Endothelial cell of umbilical vein (primary cell): ENCODE measurements around the gene SNX12. TPM values are rescaled to one million over a fixed set of nuclear protein-coding genes. Genes with fewer than 3 reads are reported as not detected.

Experiments used
- BruUV-seq: library from RNA; stranded (reverse); fragments of 400-500 nt; replicated peaks from 2 replicates; lab custom pipeline; 2021; lab: Mats Ljungman, UMichigan
- CTCF ChIA-PET: fragments of 300-600, 350-600 bp; sonication (Branson Sonifier 250); formaldehyde crosslinking; loops from one replicate; lab custom pipeline; 2021; ENCODE audit warnings: antibody characterized with exemption, inconsistent platforms; lab: Charles Lee
- POLR2A ChIA-PET: fragments of 300-600, 350-600 bp; sonication (Branson Sonifier 250); formaldehyde crosslinking; loops from one replicate; lab custom pipeline; 2021; ENCODE audit warnings: antibody characterized with exemption, inconsistent platforms; lab: Charles Lee
- DNase-seq: peaks from one replicate; pipeline ENCODE4 v3.0.0-alpha.2; 2011; ENCODE audit warnings: low read depth, low spot score
- FAIRE-seq: peaks from 2 replicates; lab custom pipeline; 2011; peaks lifted over from hg19 to GRCh38; lab: Jason Lieb, UNC
- H2AFZ ChIP-seq: 2 replicates; pipeline ENCODE4 v1.6.0; 2012; ENCODE audit warnings: low read depth, low read length, control low read depth, inconsistent platforms
- H3K27ac ChIP-seq: 2 replicates; pipeline ENCODE4 v1.5.1; 2011; ENCODE audit warnings: low read depth, mild to moderate bottlenecking, control low read depth, low read length, moderate library complexity; ENCODE audit not compliant: insufficient read depth
- H3K27me3 ChIP-seq, 2 experiments: 2 replicates each; pipeline versions ENCODE4 v1.6.0 to v1.6.1; 2011; ENCODE audit warnings: low read length in 2 of 2, mixed read lengths in 1 of 2; ENCODE audit not compliant: control insufficient read depth in 2 of 2, insufficient read depth in 2 of 2
- H3K36me3 ChIP-seq, 2 experiments: 2 replicates in 1 of 2; 3 replicates in 1 of 2; pipeline ENCODE4 v1.5.1; 2011; ENCODE audit warnings: low read length in 2 of 2, mild to moderate bottlenecking in 1 of 2, moderate library complexity in 1 of 2; ENCODE audit not compliant: control insufficient read depth in 2 of 2, insufficient read depth in 2 of 2; ENCODE audit errors: extremely low read depth in 1 of 2
- H3K4me1 ChIP-seq: 3 replicates; pipeline ENCODE4 v1.5.1; 2011; ENCODE audit warnings: mild to moderate bottlenecking, low read length; ENCODE audit not compliant: control insufficient read depth, insufficient read depth; ENCODE audit errors: extremely low read depth
- H3K4me2 ChIP-seq: 2 replicates; pipeline ENCODE4 v1.6.1; 2011; ENCODE audit warnings: low read length, control low read depth, mixed read lengths; ENCODE audit not compliant: insufficient read depth
- H3K4me3 ChIP-seq, 3 experiments: fragments of 200-600 bp in 1 of 3; sonication (generic), shearing (Covaris generic) in 1 of 3; replicated peaks in 1 of 3; 2 replicates each; pipeline ENCODE4 v1.5.1; 2011 to 2016; ENCODE audit warnings: control low read depth in 3 of 3, low read length in 3 of 3, mild to moderate bottlenecking in 2 of 3, inconsistent platforms in 1 of 3, low read depth in 1 of 3, moderate library complexity in 1 of 3; ENCODE audit not compliant: insufficient read depth in 1 of 3
- H3K79me2 ChIP-seq: 2 replicates; pipeline ENCODE4 v1.6.0; 2012; ENCODE audit warnings: low read length, inconsistent platforms; ENCODE audit not compliant: control insufficient read depth, insufficient read depth
- H3K9ac ChIP-seq: replicated peaks from 2 replicates; pipeline ENCODE3; 2011; ENCODE audit warnings: low read length, control low read depth; ENCODE audit not compliant: insufficient read depth; ENCODE audit errors: extremely low read depth
- H3K9me1 ChIP-seq: replicated peaks from 3 replicates; pipeline ENCODE4 v1.6.0; 2011; ENCODE audit warnings: mild to moderate bottlenecking, low read length; ENCODE audit not compliant: control insufficient read depth, insufficient read depth; ENCODE audit errors: extremely low read depth
- H3K9me3 ChIP-seq: replicated peaks from 2 replicates; pipeline ENCODE4 v1.5.1; 2012; ENCODE audit warnings: low read length, inconsistent platforms; ENCODE audit not compliant: control insufficient read depth, insufficient read depth
- H4K20me1 ChIP-seq: replicated peaks from 2 replicates; pipeline ENCODE3; 2011; ENCODE audit warnings: mild to moderate bottlenecking, low read length; ENCODE audit not compliant: control insufficient read depth, insufficient read depth; ENCODE audit errors: extremely low read depth
- EZH2 ChIP-seq: IDR thresholded peaks from 2 replicates; pipeline ENCODE4 v1.6.1; 2012; ENCODE audit warnings: borderline replicate concordance, low read depth, mild to moderate bottlenecking, moderate library complexity, low read length, inconsistent platforms; ENCODE audit not compliant: severe bottlenecking
- FOS ChIP-seq: IDR thresholded peaks from 2 replicates; pipeline ENCODE4 v1.6.1; 2011; ENCODE audit warnings: mild to moderate bottlenecking, low read length, moderate library complexity, borderline replicate concordance; ENCODE audit not compliant: insufficient read depth
- GATA2 ChIP-seq: IDR thresholded peaks from 2 replicates; pipeline ENCODE4 v1.7.0; 2011; ENCODE audit warnings: low read depth, mild to moderate bottlenecking, moderate library complexity, mixed read lengths, low read length; ENCODE audit not compliant: insufficient read length, insufficient read depth
- JUN ChIP-seq: IDR thresholded peaks from 2 replicates; pipeline ENCODE4 v1.6.1; 2011; ENCODE audit warnings: borderline replicate concordance, low read depth; ENCODE audit not compliant: insufficient read length, insufficient read depth
- MYC ChIP-seq: IDR thresholded peaks from one replicate; pipeline ENCODE4 v1.6.1; 2011; ENCODE audit warnings: mild to moderate bottlenecking, low read depth, low read length
- POLR2A ChIP-seq: IDR thresholded peaks from 2 replicates; pipeline ENCODE4 v1.6.1; 2012; ENCODE audit warnings: low read depth, mild to moderate bottlenecking, control low read depth, low read length
- POLR2AphosphoS5 ChIP-seq: IDR thresholded peaks from 2 replicates; pipeline ENCODE4 v1.6.1; 2012; ENCODE audit warnings: low read depth, mild to moderate bottlenecking, control low read depth, low read length, moderate library complexity; ENCODE audit not compliant: insufficient read depth
- dilution Hi-C: fragments of 300-500 bp; cut with MboI; formaldehyde crosslinking; loops from one replicate; pipeline ENCODE4 v1.15.0; 2019; ENCODE audit warnings: low sequenced_read_pairs; ENCODE audit not compliant: extremely low pct_ligation_motif_present
- intact Hi-C: fragments of 100-400 bp; cut with micrococcal nuclease; formaldehyde crosslinking; loops from one replicate; pipeline ENCODE4 v1.10.0; 2022
- polyA plus RNA-seq, 4 experiments: library from polyadenylated mRNA; depleted of rRNA in 3 of 4; stranded (reverse) in 3 of 4; unstranded in 1 of 4; fragments of >200 nt; gene quantifications; 2 replicates each; pipeline versions ENCODE4 v1.2.1 to v1.2.3, GENCODE V29; 2011 to 2012; ENCODE audit warnings: missing spikeins in 1 of 4
- total RNA-seq: library from RNA; stranded (reverse); gene quantifications from 2 replicates; pipeline ENCODE4 v1.2.3, GENCODE V29; 2021
- TF ChIP-seq, protein P1 (sequence below): IDR thresholded peaks from 2 replicates; pipeline ENCODE4 v1.6.1; 2011; ENCODE audit not compliant: insufficient read depth, insufficient read length
- TF ChIP-seq, protein P2 (sequence below), 2 donors: IDR thresholded peaks; 1 replicate in 1 of 2; 2 replicates in 1 of 2; pipeline ENCODE4 v1.5.1; 2011; ENCODE audit warnings: low read length in 2 of 2, mild to moderate bottlenecking in 2 of 2, moderate library complexity in 2 of 2, control low read depth in 1 of 2, inconsistent platforms in 1 of 2, low read depth in 1 of 2; ENCODE audit not compliant: insufficient read depth in 1 of 2; ENCODE audit errors: extremely low read depth in 1 of 2

SNX12 gene
- total and polyA plus RNA-seq, 2 donors (not counting 3 experiments of a cell fraction or from before 2014, with no cell fraction given): 85.4 to 90.6 TPM

DNA sequence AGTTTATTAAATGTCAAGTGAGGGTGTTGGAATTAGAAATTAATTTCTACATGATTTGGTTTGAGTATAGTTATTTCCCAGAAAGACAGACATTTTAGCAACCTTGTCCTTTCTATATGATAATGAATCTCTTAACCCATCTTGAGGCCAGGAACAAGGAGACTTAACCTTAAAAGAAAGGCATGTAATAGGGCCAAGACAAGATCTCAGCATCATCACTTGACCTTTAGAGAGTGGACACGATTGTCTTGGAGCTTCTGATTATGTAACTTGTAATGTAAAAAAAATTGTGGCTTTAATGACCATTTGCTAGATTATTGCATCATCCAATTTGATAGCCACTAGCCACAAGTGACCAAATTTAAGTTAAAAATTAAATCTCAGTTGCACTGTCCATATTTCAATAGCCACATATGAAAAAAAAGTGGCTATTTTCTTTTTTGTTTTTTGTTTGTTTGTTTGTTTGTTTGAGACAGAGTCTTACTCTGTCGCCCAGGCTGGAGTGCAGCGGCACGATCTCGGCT lies 14.1 kb upstream of the SNX12 start:
- Histone ChIP-seq H3K36me3 (no peaks in the 10 kb centered on the region), H3K9me1 (no peaks in the 10 kb centered on the region), H3K4me1 (no peaks in the 10 kb centered on the region), H4K20me1 (no peaks in the 10 kb centered on the region), H3K79me2 (no peaks in the 10 kb centered on the region), H3K27me3 (no peaks in the 10 kb centered on the region), H3K9ac (no peak overlapping the region), H3K4me2 (no peak overlapping the region), H3K27ac (no peak overlapping the region), H3K4me3 (no peak overlapping the region), H3K9me3 (no peaks in the 10 kb centered on the region), H2AFZ (no peak overlapping the region)
- BruUV-seq: no TSS peak
- CTCF ChIA-PET: interaction anchor here (0.6 kb wide), 1 partner anchor 36 kb away, joined by 3 read pairs; the partner anchor contains the start of gene MED12
- DNase-seq: no peak
- no peak for FAIRE-seq
- POLR2A ChIA-PET: no interaction called here
- intact Hi-C loops: no loop called here
- TF ChIP-seq POLR2A (no peak), POLR2AphosphoS5 (no peak), MYC (no peak), GATA2 (no peak), EZH2 (no peak), FOS (no peak), JUN (no peak)
- TF ChIP-seq, protein P1, sequence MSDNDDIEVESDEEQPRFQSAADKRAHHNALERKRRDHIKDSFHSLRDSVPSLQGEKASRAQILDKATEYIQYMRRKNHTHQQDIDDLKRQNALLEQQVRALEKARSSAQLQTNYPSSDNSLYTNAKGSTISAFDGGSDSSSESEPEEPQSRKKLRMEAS: no peak
- TF ChIP-seq, protein P2, sequence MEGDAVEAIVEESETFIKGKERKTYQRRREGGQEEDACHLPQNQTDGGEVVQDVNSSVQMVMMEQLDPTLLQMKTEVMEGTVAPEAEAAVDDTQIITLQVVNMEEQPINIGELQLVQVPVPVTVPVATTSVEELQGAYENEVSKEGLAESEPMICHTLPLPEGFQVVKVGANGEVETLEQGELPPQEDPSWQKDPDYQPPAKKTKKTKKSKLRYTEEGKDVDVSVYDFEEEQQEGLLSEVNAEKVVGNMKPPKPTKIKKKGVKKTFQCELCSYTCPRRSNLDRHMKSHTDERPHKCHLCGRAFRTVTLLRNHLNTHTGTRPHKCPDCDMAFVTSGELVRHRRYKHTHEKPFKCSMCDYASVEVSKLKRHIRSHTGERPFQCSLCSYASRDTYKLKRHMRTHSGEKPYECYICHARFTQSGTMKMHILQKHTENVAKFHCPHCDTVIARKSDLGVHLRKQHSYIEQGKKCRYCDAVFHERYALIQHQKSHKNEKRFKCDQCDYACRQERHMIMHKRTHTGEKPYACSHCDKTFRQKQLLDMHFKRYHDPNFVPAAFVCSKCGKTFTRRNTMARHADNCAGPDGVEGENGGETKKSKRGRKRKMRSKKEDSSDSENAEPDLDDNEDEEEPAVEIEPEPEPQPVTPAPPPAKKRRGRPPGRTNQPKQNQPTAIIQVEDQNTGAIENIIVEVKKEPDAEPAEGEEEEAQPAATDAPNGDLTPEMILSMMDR (IDR thresholded peaks at IDR 0.05; ENCODE audit: extremely low read depth in 1 of 2, insufficient read depth in 1 of 2, low read depth in 1 of 2, low read length in 2 of 2): no peak
- dilution Hi-C loops: no loop called here
